ENCODE data around the gene NCK2. TPM values are rescaled to one million over a fixed set of nuclear protein-coding genes. Genes with fewer than 3 reads are reported as not detected.
A peak's percentile ranks its signal among the peaks of the same experiment; 100 is the strongest.

NCK2 gene
- total RNA-seq, 1 experiment from 2014 or later: 75.4 TPM

- Mint-ChIP-seq H3K4me1 (peaks cover 5% of the 10 kb centered on the region; the same call in 1 of the 2 replicates), H3K9me3 (peaks cover 38% of the 10 kb centered on the region), H3K4me3 (no peak overlapping the region), H3K27ac (no peak overlapping the region), H3K36me3 (peaks cover 7% of the 10 kb centered on the region; the same call in 1 of the 2 replicates), H3K27me3 (ENCODE audit: low read depth) (peaks cover 2% of the 10 kb centered on the region; the same call in 1 of the 2 replicates)
- POLR2A ChIA-PET: no interaction called here
- DNase-seq (ENCODE audit: low spot score) (no peak), ATAC-seq (no peak)
- CTCF ChIA-PET: no interaction called here
- TF ChIP-seq ELF4 (CRISPR knock-in tag; IDR thresholded peaks at IDR 0.05; ENCODE audit: low read depth) (no peak), PRRX2 (CRISPR knock-in tag; IDR thresholded peaks at IDR 0.05) (no peak)
Observed at GRCh38 chr2:105917688-105918087, 173.0 kb downstream of the NCK2 start.

GRCh38 chr2:105919191-105919811 is 174.6 kb downstream of the NCK2 start:
- peaks cover 5% of the 10 kb centered on the region; the same call in 1 of the 2 replicates for H3K4me1 Mint-ChIP-seq
- H3K27ac Mint-ChIP-seq: no peak overlapping the region
- DNase-seq (ENCODE audit: low spot score): no peak

More at GRCh38 chr2:105919191-105919811, 174.6 kb downstream of the NCK2 start:
- Mint-ChIP-seq H3K27me3 (ENCODE audit: low read depth) (peaks cover 2% of the 10 kb centered on the region; the same call in 1 of the 2 replicates), H3K36me3 (peaks cover 7% of the 10 kb centered on the region; the same call in 1 of the 2 replicates), H3K9me3 (peaks cover 32% of the 10 kb centered on the region), H3K4me3 (no peak overlapping the region)
- TF ChIP-seq GABPB1 (CRISPR knock-in tag; IDR thresholded peaks at IDR 0.05): peak; percentile 61
- TF ChIP-seq ZNF671 (CRISPR knock-in tag; IDR thresholded peaks at IDR 0.05): no peak
- no peak for TF ChIP-seq NFYB (CRISPR knock-in tag; conservative IDR thresholded peaks at IDR 0.05; ENCODE audit: low read depth)
- TF ChIP-seq ZNF396 (CRISPR knock-in tag; IDR thresholded peaks at IDR 0.05; ENCODE audit: borderline replicate concordance): no peak
- TF ChIP-seq HMGA2 (CRISPR knock-in tag; IDR thresholded peaks at IDR 0.05): no peak
- TF ChIP-seq ZNF317 (CRISPR knock-in tag; IDR thresholded peaks at IDR 0.05; ENCODE audit: borderline replicate concordance, low read depth): no peak
- TF ChIP-seq ATF6 (CRISPR knock-in tag; IDR thresholded peaks at IDR 0.05): no peak
- TF ChIP-seq, protein P1, sequence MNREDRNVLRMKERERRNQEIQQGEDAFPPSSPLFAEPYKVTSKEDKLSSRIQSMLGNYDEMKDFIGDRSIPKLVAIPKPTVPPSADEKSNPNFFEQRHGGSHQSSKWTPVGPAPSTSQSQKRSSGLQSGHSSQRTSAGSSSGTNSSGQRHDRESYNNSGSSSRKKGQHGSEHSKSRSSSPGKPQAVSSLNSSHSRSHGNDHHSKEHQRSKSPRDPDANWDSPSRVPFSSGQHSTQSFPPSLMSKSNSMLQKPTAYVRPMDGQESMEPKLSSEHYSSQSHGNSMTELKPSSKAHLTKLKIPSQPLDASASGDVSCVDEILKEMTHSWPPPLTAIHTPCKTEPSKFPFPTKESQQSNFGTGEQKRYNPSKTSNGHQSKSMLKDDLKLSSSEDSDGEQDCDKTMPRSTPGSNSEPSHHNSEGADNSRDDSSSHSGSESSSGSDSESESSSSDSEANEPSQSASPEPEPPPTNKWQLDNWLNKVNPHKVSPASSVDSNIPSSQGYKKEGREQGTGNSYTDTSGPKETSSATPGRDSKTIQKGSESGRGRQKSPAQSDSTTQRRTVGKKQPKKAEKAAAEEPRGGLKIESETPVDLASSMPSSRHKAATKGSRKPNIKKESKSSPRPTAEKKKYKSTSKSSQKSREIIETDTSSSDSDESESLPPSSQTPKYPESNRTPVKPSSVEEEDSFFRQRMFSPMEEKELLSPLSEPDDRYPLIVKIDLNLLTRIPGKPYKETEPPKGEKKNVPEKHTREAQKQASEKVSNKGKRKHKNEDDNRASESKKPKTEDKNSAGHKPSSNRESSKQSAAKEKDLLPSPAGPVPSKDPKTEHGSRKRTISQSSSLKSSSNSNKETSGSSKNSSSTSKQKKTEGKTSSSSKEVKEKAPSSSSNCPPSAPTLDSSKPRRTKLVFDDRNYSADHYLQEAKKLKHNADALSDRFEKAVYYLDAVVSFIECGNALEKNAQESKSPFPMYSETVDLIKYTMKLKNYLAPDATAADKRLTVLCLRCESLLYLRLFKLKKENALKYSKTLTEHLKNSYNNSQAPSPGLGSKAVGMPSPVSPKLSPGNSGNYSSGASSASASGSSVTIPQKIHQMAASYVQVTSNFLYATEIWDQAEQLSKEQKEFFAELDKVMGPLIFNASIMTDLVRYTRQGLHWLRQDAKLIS (CRISPR knock-in tag; IDR thresholded peaks at IDR 0.05; ENCODE audit: borderline replicate concordance): no peak
- no peak for TF ChIP-seq ZNF532 (CRISPR knock-in tag; IDR thresholded peaks at IDR 0.05; ENCODE audit: borderline replicate concordance)
- no peak for ATAC-seq
- POLR2A ChIA-PET: no interaction called here
- CTCF ChIA-PET: interaction anchor here (0.6 to 1.4 kb wide), 4 partner anchors 11 to 850 kb away, joined by 3 read pairs; no protein-coding TSS in a partner anchor

All from WTC11 (cell line).